Glutamatergic neuron (in vitro differentiated cells): ENCODE data around the gene PALLD. TPM values are rescaled to one million over a fixed set of nuclear protein-coding genes. Genes with fewer than 3 reads are reported as not detected.

Experiments
- DNase-seq: peaks from one replicate; pipeline ENCODE4 v3.0.0; 2022
- H3K27ac Mint-ChIP-seq: one replicate; pipeline ENCODE4 v1.8.0; 2020; ENCODE audit warnings: mild to moderate bottlenecking, mixed read lengths, inconsistent platforms; ENCODE audit not compliant: unreplicated experiment
- H3K27me3 Mint-ChIP-seq: one replicate; pipeline ENCODE4 v1.8.0; 2020; ENCODE audit warnings: mild to moderate bottlenecking, moderate library complexity, mixed read lengths, inconsistent platforms; ENCODE audit not compliant: unreplicated experiment
- H3K36me3 Mint-ChIP-seq: one replicate; pipeline ENCODE4 v1.8.0; 2020; ENCODE audit warnings: mild to moderate bottlenecking, mixed read lengths, inconsistent platforms; ENCODE audit not compliant: unreplicated experiment
- H3K4me1 Mint-ChIP-seq: one replicate; pipeline ENCODE4 v1.8.0; 2020; ENCODE audit warnings: mild to moderate bottlenecking, low read depth, mixed read lengths, inconsistent platforms; ENCODE audit not compliant: unreplicated experiment
- H3K4me3 Mint-ChIP-seq: one replicate; pipeline ENCODE4 v1.8.0; 2020; ENCODE audit warnings: mild to moderate bottlenecking, mixed read lengths, inconsistent platforms; ENCODE audit not compliant: unreplicated experiment
- H3K9me3 Mint-ChIP-seq: one replicate; pipeline ENCODE4 v1.8.0; 2020; ENCODE audit warnings: mild to moderate bottlenecking, moderate library complexity, mixed read lengths, inconsistent platforms; ENCODE audit not compliant: unreplicated experiment
- CTCF ChIP-seq: fragments of 200-600 bp; sonication (generic); IDR thresholded peaks from one replicate; pipeline ENCODE4 v1.5.0; 2021; ENCODE audit not compliant: partially characterized antibody, unreplicated experiment
- total RNA-seq: library from RNA; stranded (reverse); fragmentation: NEBNext Ultra II Directional; extraction: Animal tissue kit (Norgen Biotek cat#: 25700); gene quantifications from one replicate; pipeline ENCODE4 v1.2.1, GENCODE V29; 2021; ENCODE audit not compliant: unreplicated experiment

The PALLD gene
- total RNA-seq, 1 donor from 2014 or later: 37.5 TPM

- TF ChIP-seq CTCF: no peak
- H3K4me3 Mint-ChIP-seq: no peak overlapping the region
- H3K27ac Mint-ChIP-seq: no peak overlapping the region
- no peak for DNase-seq
- H3K9me3 Mint-ChIP-seq: peaks cover 2% of the 10 kb centered on the region
- H3K4me1 Mint-ChIP-seq: no peaks in the 10 kb centered on the region
- H3K36me3 Mint-ChIP-seq: no peaks in the 10 kb centered on the region
- no peaks in the 10 kb centered on the region for H3K27me3 Mint-ChIP-seq
These were observed 210.4 kb downstream of the PALLD start for GRCh38 chr4:168707205-168707604.

GRCh38 chr4:168708108-168708507 is 211.3 kb downstream of the PALLD start:
- Mint-ChIP-seq H3K4me1 (peaks cover under 1% of the 10 kb centered on the region), H3K4me3 (no peak overlapping the region), H3K27ac (no peak overlapping the region), H3K36me3 (no peaks in the 10 kb centered on the region), H3K27me3 (no peaks in the 10 kb centered on the region), H3K9me3 (peaks cover 2% of the 10 kb centered on the region)
- no peak for TF ChIP-seq CTCF
- DNase-seq: no peak

GRCh38 chr4:168710353-168710946 is 213.6 kb downstream of the PALLD start:
- Mint-ChIP-seq H3K27me3 (no peaks in the 10 kb centered on the region), H3K4me3 (no peak overlapping the region), H3K27ac (no peak overlapping the region), H3K36me3 (no peaks in the 10 kb centered on the region), H3K9me3 (peaks cover 2% of the 10 kb centered on the region), H3K4me1 (peaks cover 8% of the 10 kb centered on the region)
- no peak for DNase-seq
- no peak for TF ChIP-seq CTCF

- H3K36me3 Mint-ChIP-seq: no peaks in the 10 kb centered on the region
- no peak overlapping the region for H3K27ac Mint-ChIP-seq
- TF ChIP-seq CTCF: no peak
- no peak for DNase-seq
- no peaks in the 10 kb centered on the region for H3K27me3 Mint-ChIP-seq
- peaks cover 2% of the 10 kb centered on the region for H3K9me3 Mint-ChIP-seq
- peaks cover 11% of the 10 kb centered on the region for H3K4me1 Mint-ChIP-seq
- H3K4me3 Mint-ChIP-seq: no peak overlapping the region
These were observed 214.6 kb downstream of the PALLD start for GRCh38 chr4:168711197-168712140.
